NCI-H510A (cell line): ENCODE results near the gene DNAJC11.
"Not testable (repeated sequence)": the region's sequence is repeated elsewhere in the genome, so short reads cannot be mapped to it uniquely, and the experiment has no call there.

Source experiments
- DNase-seq: peaks from one replicate; lab custom pipeline; 2025; lab: John Stamatoyannopoulos, UW

DNAJC11 gene

GRCh38 chr1:6694121-6694713 lies 7.4 kb downstream of the DNAJC11 start:
- no peak for DNase-seq

GRCh38 chr1:6692956-6693355 lies 8.7 kb downstream of the DNAJC11 start:
- DNase-seq, result no peak

GRCh38 chr1:6691507-6691906 lies 10.1 kb downstream of the DNAJC11 start:
- no peak for DNase-seq

- no peak for DNase-seq
These were observed 11.4 kb downstream of the DNAJC11 start for GRCh38 chr1:6690186-6690585.

- DNase-seq, result no peak
These were observed 12.9 kb downstream of the DNAJC11 start for GRCh38 chr1:6688757-6689156.

- no peak for DNase-seq
These were observed 13.6 kb downstream of the DNAJC11 start for GRCh38 chr1:6688001-6688400.

GRCh38 chr1:6686294-6686693 lies 15.3 kb downstream of the DNAJC11 start:
- DNase-seq, result no peak

- no peak for DNase-seq
These were observed 16.2 kb downstream of the DNAJC11 start for GRCh38 chr1:6685381-6685780.

GRCh38 chr1:6683434-6683833 lies 18.2 kb downstream of the DNAJC11 start:
- DNase-seq, result no peak

GRCh38 chr1:6675941-6676340 lies 25.7 kb downstream of the DNAJC11 start:
- no peak for DNase-seq

- no peak for DNase-seq
These were observed 26.8 kb downstream of the DNAJC11 start for GRCh38 chr1:6674771-6675170.

- no peak for DNase-seq
These were observed 27.7 kb downstream of the DNAJC11 start for GRCh38 chr1:6673816-6674398.

GRCh38 chr1:6672558-6672957 lies 29.1 kb downstream of the DNAJC11 start:
- no peak for DNase-seq

- DNase-seq, result no peak
These were observed 33.1 kb downstream of the DNAJC11 start for GRCh38 chr1:6668503-6668902.

- DNase-seq, result no peak
These were observed 34.5 kb downstream of the DNAJC11 start for GRCh38 chr1:6667139-6667538.

- no peak for DNase-seq
These were observed 34.9 kb downstream of the DNAJC11 start for GRCh38 chr1:6666696-6667095.

- DNase-seq, result not testable (repeated sequence)
These were observed 39.1 kb downstream of the DNAJC11 start for GRCh38 chr1:6662468-6662867.

- no peak for DNase-seq
These were observed 41.1 kb downstream of the DNAJC11 start for GRCh38 chr1:6660415-6661049.

GRCh38 chr1:6658359-6659060 lies 43.1 kb downstream of the DNAJC11 start:
- no peak for DNase-seq

- no peak for DNase-seq
These were observed 44.5 kb downstream of the DNAJC11 start for GRCh38 chr1:6657138-6657537.

GRCh38 chr1:6653436-6654290 lies 48.0 kb downstream of the DNAJC11 start:
- no peak for DNase-seq

- no peak for DNase-seq
These were observed 48.6 kb downstream of the DNAJC11 start for GRCh38 chr1:6652986-6653385.
